DOHH2 (cell line): ENCODE measurements around the gene RPL7L1.
A peak's percentile ranks its signal among the peaks of the same experiment; 100 is the strongest.

Experiments
- H3F3A ChIP-seq: fragments of 200-600 bp; sonication (generic), shearing (Covaris generic); 2 replicates; pipeline ENCODE4 v1.6.0; 2016; ENCODE audit warnings: antibody characterized with exemption, mild to moderate bottlenecking; ENCODE audit not compliant: control insufficient read depth, insufficient read depth
- H3K27ac ChIP-seq: fragments of 200-600 bp; sonication (generic); 2 replicates; pipeline ENCODE4 v1.5.1; 2014; ENCODE audit warnings: low read depth, mild to moderate bottlenecking, low read length, moderate library complexity
- H3K27me3 ChIP-seq: fragments of 200-600 bp; sonication (generic); 2 replicates; pipeline ENCODE4 v1.6.1; 2014; ENCODE audit warnings: mild to moderate bottlenecking, low read length, mixed read lengths; ENCODE audit not compliant: control insufficient read depth
- H3K36me3 ChIP-seq: fragments of 200-600 bp; sonication (generic); 2 replicates; pipeline ENCODE4 v1.6.1; 2014; ENCODE audit warnings: mild to moderate bottlenecking, low read length, moderate library complexity, mixed read lengths; ENCODE audit not compliant: control insufficient read depth
- H3K4me1 ChIP-seq: fragments of 200-600 bp; sonication (generic); 2 replicates; pipeline ENCODE4 v1.6.1; 2014; ENCODE audit warnings: mild to moderate bottlenecking, low read length, mixed read lengths; ENCODE audit not compliant: control insufficient read depth
- H3K4me2 ChIP-seq: fragments of 200-600 bp; sonication (generic); 2 replicates; pipeline ENCODE4 v1.6.0; 2014; ENCODE audit warnings: mild to moderate bottlenecking, low read length, moderate library complexity
- H3K4me3 ChIP-seq: fragments of 200-600 bp; sonication (generic); 2 replicates; pipeline ENCODE4 v1.5.1; 2014; ENCODE audit warnings: mild to moderate bottlenecking, low read length, mixed read lengths
- H3K79me2 ChIP-seq: fragments of 200-600 bp; sonication (generic); 2 replicates; pipeline ENCODE4 v1.6.1; 2014; ENCODE audit warnings: mild to moderate bottlenecking, low read length, mixed read lengths; ENCODE audit not compliant: control insufficient read depth
- H3K9me2 ChIP-seq: fragments of 200-600 bp; sonication (generic); replicated peaks from 2 replicates; pipeline ENCODE4 v1.6.1; 2014; ENCODE audit warnings: mild to moderate bottlenecking, low read length, mixed read lengths; ENCODE audit not compliant: control insufficient read depth
- H3K9me3 ChIP-seq: fragments of 200-600 bp; sonication (generic); 2 replicates; pipeline ENCODE4 v1.6.1; 2014; ENCODE audit warnings: antibody characterized with exemption, low read length, mixed read lengths; ENCODE audit not compliant: control insufficient read depth, insufficient read depth
- H4K20me1 ChIP-seq: fragments of 200-600 bp; sonication (generic); 2 replicates; pipeline ENCODE4 v1.6.0; 2014; ENCODE audit warnings: low read depth, mild to moderate bottlenecking, antibody characterized with exemption, low read length, moderate library complexity; ENCODE audit not compliant: control insufficient read depth, insufficient read depth
- EZH2phosphoT487 ChIP-seq: fragments of 200-600 bp; sonication (generic); IDR thresholded peaks from 2 replicates; pipeline ENCODE4 v1.6.1; 2017; ENCODE audit warnings: borderline replicate concordance, mild to moderate bottlenecking, antibody characterized with exemption, low read length, moderate library complexity, mixed read lengths
- TF ChIP-seq, protein P1 (sequence below): fragments of 200-600 bp; sonication (generic); IDR thresholded peaks from one replicate; pipeline ENCODE4 v1.5.1; 2014; ENCODE audit warnings: antibody characterized with exemption, mild to moderate bottlenecking, low read depth, low read length; ENCODE audit not compliant: poor library complexity, severe bottlenecking

RPL7L1 gene

DNA sequence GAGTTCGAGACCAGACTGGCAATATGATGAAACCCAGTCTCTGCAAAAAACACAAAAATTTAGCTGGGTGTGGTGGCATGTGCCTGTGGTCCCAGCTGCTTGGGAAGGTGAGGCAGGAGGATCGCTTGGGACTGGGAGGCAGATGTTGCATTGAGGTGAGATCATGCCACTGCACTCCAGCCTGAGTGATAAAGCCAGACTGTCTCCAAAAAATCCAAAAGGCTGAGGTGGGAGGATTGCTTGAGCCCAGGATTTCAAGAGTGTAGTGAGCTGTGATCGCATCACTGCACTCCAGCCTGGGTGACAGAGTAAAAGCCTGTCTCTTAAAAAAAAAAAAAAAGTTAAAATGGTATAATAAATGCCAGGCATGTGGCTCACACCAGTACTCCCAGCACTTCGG lies 35.1 kb downstream of the RPL7L1 start:
- no peak overlapping the region for H3K4me2 ChIP-seq
- no peaks in the 10 kb centered on the region for H3K9me3 ChIP-seq
- H4K20me1 ChIP-seq, result no peaks in the 10 kb centered on the region
- H3K79me2 ChIP-seq, result no peaks in the 10 kb centered on the region
- peaks cover 14% of the 10 kb centered on the region for H3K4me1 ChIP-seq
- H3K4me3 ChIP-seq, result no peak overlapping the region
- no peaks in the 10 kb centered on the region for H3K27me3 ChIP-seq
- peaks cover 5% of the 10 kb centered on the region; the same call in 1 of the 2 replicates for H3F3A ChIP-seq
- H3K9me2 ChIP-seq, result no peaks in the 10 kb centered on the region
- no peak for TF ChIP-seq EZH2phosphoT487
- TF ChIP-seq, protein P1, sequence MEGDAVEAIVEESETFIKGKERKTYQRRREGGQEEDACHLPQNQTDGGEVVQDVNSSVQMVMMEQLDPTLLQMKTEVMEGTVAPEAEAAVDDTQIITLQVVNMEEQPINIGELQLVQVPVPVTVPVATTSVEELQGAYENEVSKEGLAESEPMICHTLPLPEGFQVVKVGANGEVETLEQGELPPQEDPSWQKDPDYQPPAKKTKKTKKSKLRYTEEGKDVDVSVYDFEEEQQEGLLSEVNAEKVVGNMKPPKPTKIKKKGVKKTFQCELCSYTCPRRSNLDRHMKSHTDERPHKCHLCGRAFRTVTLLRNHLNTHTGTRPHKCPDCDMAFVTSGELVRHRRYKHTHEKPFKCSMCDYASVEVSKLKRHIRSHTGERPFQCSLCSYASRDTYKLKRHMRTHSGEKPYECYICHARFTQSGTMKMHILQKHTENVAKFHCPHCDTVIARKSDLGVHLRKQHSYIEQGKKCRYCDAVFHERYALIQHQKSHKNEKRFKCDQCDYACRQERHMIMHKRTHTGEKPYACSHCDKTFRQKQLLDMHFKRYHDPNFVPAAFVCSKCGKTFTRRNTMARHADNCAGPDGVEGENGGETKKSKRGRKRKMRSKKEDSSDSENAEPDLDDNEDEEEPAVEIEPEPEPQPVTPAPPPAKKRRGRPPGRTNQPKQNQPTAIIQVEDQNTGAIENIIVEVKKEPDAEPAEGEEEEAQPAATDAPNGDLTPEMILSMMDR, result no peak
- no peak overlapping the region for H3K27ac ChIP-seq
- H3K36me3 ChIP-seq, result no peaks in the 10 kb centered on the region

DNA sequence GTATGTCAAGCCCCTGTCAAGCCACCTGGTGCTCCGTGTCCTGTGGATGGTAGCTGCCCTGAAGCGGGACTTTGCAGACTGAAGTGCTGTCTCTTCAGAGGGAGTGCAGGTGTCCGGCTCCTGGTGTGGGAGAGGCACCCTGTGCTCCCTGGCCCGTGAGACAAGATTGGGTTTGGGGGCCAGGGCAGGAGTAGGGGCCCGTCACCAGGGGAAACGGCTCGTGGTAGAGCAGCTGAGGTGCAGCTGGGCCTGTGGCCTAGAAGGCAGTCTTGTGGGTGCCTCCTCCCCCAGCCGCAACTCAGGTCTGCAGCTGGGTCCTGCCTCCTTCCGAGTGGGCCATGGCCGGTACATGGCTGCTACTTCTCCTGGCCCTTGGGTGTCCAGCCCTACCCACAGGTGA lies 36.3 kb downstream of the RPL7L1 start, which contains the start of gene PTCRA:
Gene PTCRA (plus strand): TSS at position 322 of the 400 bp plus-strand sequence. CDS start 17 bp downstream, at position 339.
- no peaks in the 10 kb centered on the region for H3K27me3 ChIP-seq
- no peaks in the 10 kb centered on the region for H3K79me2 ChIP-seq
- H3K36me3 ChIP-seq, result no peaks in the 10 kb centered on the region
- H3K4me3 ChIP-seq, result no peak within 1 kb of the TSS
- no peaks in the 10 kb centered on the region for H3K9me2 ChIP-seq
- H3K4me2 ChIP-seq, result peak within 1 kb of the TSS; percentile 39
- H3K9me3 ChIP-seq, result no peaks in the 10 kb centered on the region
- TF ChIP-seq, protein P1, result no peak
- TF ChIP-seq EZH2phosphoT487, result no peak
- no peaks in the 10 kb centered on the region for H4K20me1 ChIP-seq
- H3K27ac ChIP-seq, result no peak within 1 kb of the TSS
- peaks cover 5% of the 10 kb centered on the region; the same call in 1 of the 2 replicates for H3F3A ChIP-seq
- H3K4me1 ChIP-seq, result peaks cover 14% of the 10 kb centered on the region

DNA sequence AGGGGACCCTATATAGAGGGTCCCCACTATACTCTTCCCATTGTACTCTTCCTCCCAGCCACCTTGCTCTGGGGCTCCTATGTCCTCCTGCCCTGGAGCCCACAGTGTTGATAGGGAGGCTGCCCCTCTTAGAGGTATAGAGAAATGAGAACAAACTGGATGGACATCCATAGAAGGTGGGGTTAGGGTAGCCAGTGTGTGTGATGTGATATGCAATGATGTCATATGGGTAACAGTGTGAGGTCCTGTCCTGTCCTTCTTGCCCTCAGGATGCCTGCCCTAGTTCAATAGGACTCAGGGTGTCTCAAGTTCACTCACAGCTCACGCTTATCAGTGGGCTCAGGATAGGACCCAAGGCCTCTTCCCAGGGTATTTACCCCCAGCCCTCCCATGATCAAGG lies 36.9 kb downstream of the RPL7L1 start:
- Histone ChIP-seq H3K27ac (no peak overlapping the region), H3F3A (peaks cover 5% of the 10 kb centered on the region; the same call in 1 of the 2 replicates), H3K4me3 (no peak overlapping the region), H4K20me1 (no peaks in the 10 kb centered on the region), H3K27me3 (no peaks in the 10 kb centered on the region), H3K79me2 (no peaks in the 10 kb centered on the region), H3K9me3 (no peaks in the 10 kb centered on the region), H3K4me1 (peaks cover 14% of the 10 kb centered on the region), H3K9me2 (no peaks in the 10 kb centered on the region), H3K36me3 (no peaks in the 10 kb centered on the region), H3K4me2 (peak overlapping the region; percentile 39)
- TF ChIP-seq EZH2phosphoT487, result no peak
- TF ChIP-seq, protein P1, result no peak

DNA sequence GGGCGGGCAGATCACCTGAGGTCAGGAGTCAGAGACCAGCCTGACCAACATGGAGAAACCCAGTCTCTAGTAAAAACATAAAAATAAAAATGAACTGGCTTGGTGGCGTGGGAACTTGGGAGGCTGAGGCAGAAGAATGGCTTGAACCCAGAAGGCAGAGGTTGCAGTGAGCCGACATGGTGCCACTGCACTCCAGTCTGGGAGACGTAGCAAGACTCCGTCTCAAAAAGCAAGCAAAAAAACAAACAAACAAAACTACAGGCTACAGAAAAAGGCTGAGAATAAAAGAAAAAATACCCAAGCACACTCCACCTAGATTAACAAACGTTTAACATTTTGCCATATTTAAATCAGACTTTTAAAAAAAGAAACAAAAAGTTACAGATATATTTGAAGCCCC lies 42.4 kb downstream of the RPL7L1 start:
- Histone ChIP-seq H3K79me2 (no peaks in the 10 kb centered on the region), H3K36me3 (no peaks in the 10 kb centered on the region), H3K27ac (no peak overlapping the region), H3K4me2 (no peak overlapping the region), H3K9me2 (no peaks in the 10 kb centered on the region), H3K9me3 (no peaks in the 10 kb centered on the region), H3K4me3 (no peak overlapping the region), H3F3A (no peaks in the 10 kb centered on the region), H4K20me1 (no peaks in the 10 kb centered on the region), H3K4me1 (peaks cover 19% of the 10 kb centered on the region), H3K27me3 (no peaks in the 10 kb centered on the region)
- TF ChIP-seq, protein P1, result no peak
- TF ChIP-seq EZH2phosphoT487, result no peak
